ENCODE results near the gene RBPMS2. TPM values are rescaled to one million over a fixed set of nuclear protein-coding genes. Genes with fewer than 3 reads are reported as not detected.

Gene RBPMS2
- polyA plus RNA-seq, 1 of the 3 experiments (the other 2 are of a cell fraction): 6.5 TPM

DNA sequence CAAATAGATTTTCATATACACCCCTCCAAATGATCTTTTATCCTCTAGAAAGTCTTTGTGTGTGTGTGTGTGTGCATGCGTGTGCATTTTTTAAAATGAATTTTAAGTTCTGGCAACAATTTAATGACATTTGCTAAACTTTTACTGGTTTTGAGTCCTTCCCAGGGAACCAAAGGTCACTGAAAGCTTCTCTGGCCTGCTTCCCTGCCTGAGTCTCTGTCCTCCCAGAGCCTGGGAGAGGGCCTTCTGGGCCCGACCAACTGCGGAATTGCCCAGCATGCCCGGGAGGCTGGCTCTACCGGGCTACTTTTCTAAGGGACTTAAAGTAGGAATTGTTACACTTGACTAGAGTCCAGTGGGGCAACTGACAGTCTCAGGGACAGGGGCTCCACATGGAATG is 7.4 kb upstream of the RBPMS2 start (continued):
- TF ChIP-seq, protein P1, sequence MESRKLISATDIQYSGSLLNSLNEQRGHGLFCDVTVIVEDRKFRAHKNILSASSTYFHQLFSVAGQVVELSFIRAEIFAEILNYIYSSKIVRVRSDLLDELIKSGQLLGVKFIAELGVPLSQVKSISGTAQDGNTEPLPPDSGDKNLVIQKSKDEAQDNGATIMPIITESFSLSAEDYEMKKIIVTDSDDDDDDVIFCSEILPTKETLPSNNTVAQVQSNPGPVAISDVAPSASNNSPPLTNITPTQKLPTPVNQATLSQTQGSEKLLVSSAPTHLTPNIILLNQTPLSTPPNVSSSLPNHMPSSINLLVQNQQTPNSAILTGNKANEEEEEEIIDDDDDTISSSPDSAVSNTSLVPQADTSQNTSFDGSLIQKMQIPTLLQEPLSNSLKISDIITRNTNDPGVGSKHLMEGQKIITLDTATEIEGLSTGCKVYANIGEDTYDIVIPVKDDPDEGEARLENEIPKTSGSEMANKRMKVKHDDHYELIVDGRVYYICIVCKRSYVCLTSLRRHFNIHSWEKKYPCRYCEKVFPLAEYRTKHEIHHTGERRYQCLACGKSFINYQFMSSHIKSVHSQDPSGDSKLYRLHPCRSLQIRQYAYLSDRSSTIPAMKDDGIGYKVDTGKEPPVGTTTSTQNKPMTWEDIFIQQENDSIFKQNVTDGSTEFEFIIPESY (IDR thresholded peaks at IDR 0.05; ENCODE audit: borderline replicate concordance, low read depth): no peak
- TF ChIP-seq RFX5 (IDR thresholded peaks at IDR 0.05; ENCODE audit: low read length): no peak
- no peak for TF ChIP-seq NRF1 (IDR thresholded peaks at IDR 0.05; ENCODE audit: low read depth, low read length)
- TF ChIP-seq JUND (IDR thresholded peaks at IDR 0.05): no peak
- no peak for TF ChIP-seq EZH2phosphoT487 (IDR thresholded peaks at IDR 0.05; ENCODE audit: borderline replicate concordance, low read depth)
- TF ChIP-seq, protein P2, sequence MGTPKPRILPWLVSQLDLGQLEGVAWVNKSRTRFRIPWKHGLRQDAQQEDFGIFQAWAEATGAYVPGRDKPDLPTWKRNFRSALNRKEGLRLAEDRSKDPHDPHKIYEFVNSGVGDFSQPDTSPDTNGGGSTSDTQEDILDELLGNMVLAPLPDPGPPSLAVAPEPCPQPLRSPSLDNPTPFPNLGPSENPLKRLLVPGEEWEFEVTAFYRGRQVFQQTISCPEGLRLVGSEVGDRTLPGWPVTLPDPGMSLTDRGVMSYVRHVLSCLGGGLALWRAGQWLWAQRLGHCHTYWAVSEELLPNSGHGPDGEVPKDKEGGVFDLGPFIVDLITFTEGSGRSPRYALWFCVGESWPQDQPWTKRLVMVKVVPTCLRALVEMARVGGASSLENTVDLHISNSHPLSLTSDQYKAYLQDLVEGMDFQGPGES (IDR thresholded peaks at IDR 0.05; ENCODE audit: low read depth, low read length): no peak

DNA sequence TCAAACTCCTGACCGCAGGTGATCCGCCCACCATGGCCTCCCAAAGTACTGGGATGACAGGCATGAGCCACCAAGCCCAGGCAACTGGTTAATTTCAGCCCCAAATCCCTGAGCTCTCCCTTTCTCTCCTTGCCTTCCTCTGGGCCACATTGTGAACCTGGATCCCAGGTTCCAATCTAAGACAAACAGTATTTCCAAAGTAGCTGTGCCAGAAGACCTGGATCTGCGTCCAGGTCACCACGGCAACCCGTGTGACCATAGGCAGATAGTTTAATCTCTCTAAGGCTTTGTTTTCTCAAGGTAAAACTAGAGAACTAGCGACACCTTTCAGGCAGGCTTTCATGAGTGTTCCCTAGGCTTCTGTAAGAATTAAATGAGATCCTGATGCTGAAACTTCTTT is 5.9 kb upstream of the RBPMS2 start:
- H3K79me2 ChIP-seq (ENCODE audit: insufficient read depth): no peaks in the 10 kb centered on the region
- no peaks in the 10 kb centered on the region for H3K9me3 ChIP-seq
- ChIA-PET CTCF (interaction anchor here (1.1 to 3.5 kb wide), 4 partner anchors 28 to 50 kb away, joined by 3 to 17 read pairs (median 4); no protein-coding TSS in a partner anchor), POLR2A (no interaction called here)
- no peak for DNase-seq
- no peak overlapping the region for H3K9ac ChIP-seq
- H3F3A ChIP-seq (replicated peaks; ENCODE audit: insufficient read depth): no peaks in the 10 kb centered on the region
- no peak overlapping the region for H3K27ac ChIP-seq (ENCODE audit: low read depth in 2 of 2, low read length in 1 of 2)
- peaks cover 2 to 3% of the 10 kb centered on the region in 2 experiments; a peak in 1 of 4 replicates for H3K4me1 ChIP-seq (ENCODE audit: control insufficient read depth in 1 of 2, insufficient read depth in 2 of 2, low read depth in 1 of 2, low read length in 1 of 2)
- no peaks in the 10 kb centered on the region for H3K36me3 ChIP-seq (replicated peaks in 1 of 2; ENCODE audit: control insufficient read depth in 1 of 2, insufficient read depth in 2 of 2, low read length in 1 of 2)
- H3K27me3 ChIP-seq (ENCODE audit: insufficient read depth): no peaks in the 10 kb centered on the region
- no peaks in the 10 kb centered on the region for H3K9me2 ChIP-seq
- WGBS (ENCODE audit: low lambda C conversion rate): 82% methylated on average over 6 of the region's 6 CpGs
- TF ChIP-seq MXI1 (IDR thresholded peaks at IDR 0.05; ENCODE audit: low read depth, low read length): no peak
- no peak for TF ChIP-seq ELF1 (IDR thresholded peaks at IDR 0.05)
- TF ChIP-seq RXRA (IDR thresholded peaks at IDR 0.05; ENCODE audit: borderline replicate concordance, low read depth): no peak
- TF ChIP-seq, protein P3, sequence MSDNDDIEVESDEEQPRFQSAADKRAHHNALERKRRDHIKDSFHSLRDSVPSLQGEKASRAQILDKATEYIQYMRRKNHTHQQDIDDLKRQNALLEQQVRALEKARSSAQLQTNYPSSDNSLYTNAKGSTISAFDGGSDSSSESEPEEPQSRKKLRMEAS (IDR thresholded peaks at IDR 0.05; ENCODE audit: low read depth): no peak
- TF ChIP-seq, protein P4, sequence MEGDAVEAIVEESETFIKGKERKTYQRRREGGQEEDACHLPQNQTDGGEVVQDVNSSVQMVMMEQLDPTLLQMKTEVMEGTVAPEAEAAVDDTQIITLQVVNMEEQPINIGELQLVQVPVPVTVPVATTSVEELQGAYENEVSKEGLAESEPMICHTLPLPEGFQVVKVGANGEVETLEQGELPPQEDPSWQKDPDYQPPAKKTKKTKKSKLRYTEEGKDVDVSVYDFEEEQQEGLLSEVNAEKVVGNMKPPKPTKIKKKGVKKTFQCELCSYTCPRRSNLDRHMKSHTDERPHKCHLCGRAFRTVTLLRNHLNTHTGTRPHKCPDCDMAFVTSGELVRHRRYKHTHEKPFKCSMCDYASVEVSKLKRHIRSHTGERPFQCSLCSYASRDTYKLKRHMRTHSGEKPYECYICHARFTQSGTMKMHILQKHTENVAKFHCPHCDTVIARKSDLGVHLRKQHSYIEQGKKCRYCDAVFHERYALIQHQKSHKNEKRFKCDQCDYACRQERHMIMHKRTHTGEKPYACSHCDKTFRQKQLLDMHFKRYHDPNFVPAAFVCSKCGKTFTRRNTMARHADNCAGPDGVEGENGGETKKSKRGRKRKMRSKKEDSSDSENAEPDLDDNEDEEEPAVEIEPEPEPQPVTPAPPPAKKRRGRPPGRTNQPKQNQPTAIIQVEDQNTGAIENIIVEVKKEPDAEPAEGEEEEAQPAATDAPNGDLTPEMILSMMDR (IDR thresholded peaks at IDR 0.05): no peak
- TF ChIP-seq YY1 (IDR thresholded peaks at IDR 0.05; ENCODE audit: low read depth): no peak
- no peak for TF ChIP-seq GATA2 (CRISPR knock-in tag; IDR thresholded peaks at IDR 0.05)
- no peak overlapping the region for H2AFZ ChIP-seq (ENCODE audit: low read depth)
- H4K20me1 ChIP-seq (ENCODE audit: insufficient read depth): no peaks in the 10 kb centered on the region
- H3K4me2 ChIP-seq: no peak overlapping the region
- H3K4me3 ChIP-seq (ENCODE audit: low read depth in 2 of 2, low read length in 1 of 2): no peak overlapping the region
